ENCODE measurements around the gene KIFC3.

KIFC3 gene

DNA sequence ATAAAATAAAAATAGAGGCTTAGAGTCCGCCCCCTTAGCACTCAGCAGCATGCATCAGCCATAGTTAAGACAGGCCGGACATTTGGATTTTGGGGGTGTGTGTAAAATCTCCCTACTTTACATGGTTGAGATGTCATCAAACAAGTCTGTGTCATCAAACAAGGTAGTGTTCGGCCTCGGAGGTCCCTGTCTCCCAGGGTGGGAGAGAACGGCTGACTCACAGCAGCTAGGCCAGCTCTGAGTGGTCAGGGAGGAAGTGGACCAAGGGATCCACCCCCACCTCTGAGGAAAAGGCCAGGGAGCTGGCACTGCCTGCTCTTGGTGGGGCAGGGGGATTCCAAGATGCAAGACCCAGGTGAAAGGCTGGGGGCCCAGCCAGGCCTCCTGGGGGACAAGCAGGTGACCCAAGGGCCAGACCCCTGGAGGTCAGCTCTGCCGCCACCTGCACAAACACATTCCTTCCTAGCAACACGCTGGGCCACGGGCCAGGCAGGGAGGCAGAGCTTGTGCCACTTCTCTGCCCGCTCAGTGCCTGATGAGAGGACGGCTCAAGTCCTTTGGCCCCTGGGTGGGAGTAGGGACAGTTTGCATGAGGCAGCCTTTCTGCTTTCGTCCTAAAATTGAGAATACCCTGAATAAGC is 28.5 kb downstream of the KIFC3 start:
- Histone ChIP-seq H3K4me3 (ENCODE audit: extremely low read depth, insufficient read depth, low read length, poor library complexity, severe bottlenecking) (no peak overlapping the region), H3K4me1 (ENCODE audit: control insufficient read depth, insufficient read depth, low read length, poor library complexity, severe bottlenecking) (peaks cover 19% of the 10 kb centered on the region), H3K36me3 (ENCODE audit: control insufficient read depth, insufficient read depth, low read length) (peaks cover 65% of the 10 kb centered on the region), H3K27ac (ENCODE audit: low read depth, low read length, severe bottlenecking) (no peak overlapping the region), H3K9me3 (ENCODE audit: control insufficient read depth, low read length) (no peaks in the 10 kb centered on the region)
- 92 to 93% methylated on average over 7 to 9 of the region's 11 CpGs for WGBS, 2 experiments (ENCODE audit: insufficient coverage in 2 of 2)

DNA sequence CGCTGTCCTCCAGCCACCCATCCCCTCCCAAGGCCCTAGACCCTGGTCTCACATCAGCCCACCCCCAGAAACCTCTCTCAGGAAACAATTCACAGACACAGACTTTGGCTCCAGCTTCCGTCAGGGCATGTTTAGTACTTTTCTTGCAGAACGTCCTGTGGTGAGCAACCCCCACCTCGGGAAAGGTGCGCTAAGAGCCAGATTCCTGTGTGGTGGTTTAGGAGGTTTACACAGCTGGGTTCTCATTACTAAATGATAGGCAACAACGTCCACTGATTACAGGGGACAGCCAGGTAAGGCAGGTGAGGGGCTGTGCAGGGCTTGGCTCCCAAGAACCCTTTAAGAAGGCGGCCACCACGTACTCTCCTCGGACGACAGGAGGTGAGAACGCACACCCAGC is 29.3 kb downstream of the KIFC3 start:
- H3K27ac ChIP-seq (ENCODE audit: low read depth, low read length, severe bottlenecking): no peak overlapping the region
- H3K4me1 ChIP-seq (ENCODE audit: control insufficient read depth, insufficient read depth, low read length, poor library complexity, severe bottlenecking): peaks cover 19% of the 10 kb centered on the region
- no peak overlapping the region for H3K4me3 ChIP-seq (ENCODE audit: extremely low read depth, insufficient read depth, low read length, poor library complexity, severe bottlenecking)
- H3K9me3 ChIP-seq (ENCODE audit: control insufficient read depth, low read length): no peaks in the 10 kb centered on the region
- 88 to 96% methylated on average over 8 to 11 of the region's 11 CpGs for WGBS, 2 experiments (ENCODE audit: insufficient coverage in 2 of 2)
- peaks cover 65% of the 10 kb centered on the region for H3K36me3 ChIP-seq (ENCODE audit: control insufficient read depth, insufficient read depth, low read length)

DNA sequence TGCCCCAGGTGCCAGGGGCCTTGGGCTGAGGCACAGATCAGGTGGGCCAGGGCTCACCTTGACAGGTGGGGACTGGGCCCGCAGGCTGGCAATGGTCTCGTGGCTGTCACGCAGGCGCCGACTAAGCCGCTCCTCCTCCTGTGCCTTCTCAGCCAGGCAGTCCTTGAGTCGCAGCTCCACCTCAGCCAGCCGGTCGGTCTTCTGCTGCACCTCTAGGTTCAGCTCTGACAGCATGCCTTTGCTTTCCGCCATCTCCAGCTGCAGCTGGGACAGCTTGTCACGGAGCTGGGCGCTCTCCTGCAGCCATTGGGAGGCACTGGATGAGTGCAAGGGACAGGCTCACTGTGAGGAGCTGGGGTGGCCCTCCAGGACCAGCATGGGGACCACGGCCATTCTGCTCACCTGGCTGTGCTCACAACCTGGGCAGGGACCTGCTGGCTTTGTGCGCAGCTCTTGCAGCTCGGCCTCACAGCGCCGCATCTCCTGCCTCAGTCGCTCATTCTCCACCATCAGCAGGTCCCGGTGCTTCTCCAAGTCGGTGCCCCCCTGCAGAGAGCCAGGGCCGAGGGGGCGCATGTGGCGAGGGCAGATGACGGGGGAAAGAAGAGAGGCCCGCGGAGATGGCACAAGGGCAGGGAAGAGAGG is 31.0 kb downstream of the KIFC3 start:
- H3K4me1 ChIP-seq (ENCODE audit: control insufficient read depth, insufficient read depth, low read length, poor library complexity, severe bottlenecking): peaks cover 19% of the 10 kb centered on the region
- H3K9me3 ChIP-seq (ENCODE audit: control insufficient read depth, low read length): no peaks in the 10 kb centered on the region
- WGBS, 2 experiments (ENCODE audit: insufficient coverage in 2 of 2): 96% methylated on average over 23 to 25 of the region's 26 CpGs
- no peak overlapping the region for H3K4me3 ChIP-seq (ENCODE audit: extremely low read depth, insufficient read depth, low read length, poor library complexity, severe bottlenecking)
- H3K27ac ChIP-seq (ENCODE audit: low read depth, low read length, severe bottlenecking): no peak overlapping the region
- peaks cover 71% of the 10 kb centered on the region for H3K36me3 ChIP-seq (ENCODE audit: control insufficient read depth, insufficient read depth, low read length)

DNA sequence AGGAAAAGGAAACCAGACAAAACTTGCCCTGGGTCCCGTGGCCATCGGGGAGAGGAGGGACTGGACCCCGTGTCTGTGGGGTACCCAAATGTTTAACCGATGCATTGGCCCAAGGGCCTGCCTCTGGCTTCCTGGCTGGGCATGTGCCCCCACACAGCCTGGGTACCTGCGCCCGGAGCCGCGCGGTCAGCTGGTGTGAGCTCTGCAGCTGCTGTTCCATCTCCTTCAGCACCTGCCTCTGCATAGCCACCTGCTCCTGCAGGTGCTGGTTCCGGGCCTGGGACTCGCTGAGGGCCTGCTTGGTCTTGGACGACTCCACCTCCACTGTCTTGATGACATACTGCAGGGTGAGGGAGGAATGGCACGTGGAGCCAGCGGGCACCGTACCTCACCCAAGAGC is 31.9 kb downstream of the KIFC3 start:
- H3K27ac ChIP-seq (ENCODE audit: low read depth, low read length, severe bottlenecking): no peak overlapping the region
- 95 to 98% methylated on average over 9 to 13 of the region's 15 CpGs for WGBS, 2 experiments (ENCODE audit: insufficient coverage in 2 of 2)
- no peaks in the 10 kb centered on the region for H3K9me3 ChIP-seq (ENCODE audit: control insufficient read depth, low read length)
- no peak overlapping the region for H3K4me3 ChIP-seq (ENCODE audit: extremely low read depth, insufficient read depth, low read length, poor library complexity, severe bottlenecking)
- H3K36me3 ChIP-seq (ENCODE audit: control insufficient read depth, insufficient read depth, low read length): peaks cover 79% of the 10 kb centered on the region
- peaks cover 12% of the 10 kb centered on the region for H3K4me1 ChIP-seq (ENCODE audit: control insufficient read depth, insufficient read depth, low read length, poor library complexity, severe bottlenecking)

DNA sequence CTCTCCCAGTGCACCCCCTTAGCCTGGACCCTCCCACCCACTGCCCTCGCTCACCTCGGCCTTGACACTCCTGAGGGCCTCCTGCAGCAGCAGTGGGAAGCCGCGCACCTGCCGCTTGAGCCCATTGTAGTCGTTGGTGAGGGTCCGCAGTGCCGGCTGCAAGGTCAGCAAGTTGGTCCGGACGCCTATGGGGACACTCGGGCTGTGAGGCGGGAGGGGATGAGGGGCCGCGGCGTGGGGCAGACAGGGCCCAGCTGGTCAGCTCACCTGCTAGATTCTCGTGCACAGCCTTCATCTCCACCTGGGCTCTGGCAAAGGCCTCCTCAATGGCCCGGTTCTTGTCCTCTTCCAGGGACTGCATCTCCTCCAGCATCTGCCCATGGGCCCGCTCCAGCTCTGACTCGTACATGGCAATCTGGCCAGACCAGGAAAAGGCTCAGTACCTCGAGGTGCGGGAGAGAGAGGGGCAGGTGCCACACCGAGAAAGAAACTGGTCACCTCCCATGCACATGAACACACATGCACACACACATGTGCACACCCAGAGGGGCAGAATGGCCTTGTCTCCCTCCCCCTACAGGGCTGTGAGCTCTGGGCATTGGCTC is 32.6 kb downstream of the KIFC3 start:
- WGBS, 2 experiments (ENCODE audit: insufficient coverage in 2 of 2): 96 to 97% methylated on average over 17 to 22 of the region's 22 CpGs
- no peak overlapping the region for H3K4me3 ChIP-seq (ENCODE audit: extremely low read depth, insufficient read depth, low read length, poor library complexity, severe bottlenecking)
- peaks cover 81% of the 10 kb centered on the region for H3K36me3 ChIP-seq (ENCODE audit: control insufficient read depth, insufficient read depth, low read length)
- H3K9me3 ChIP-seq (ENCODE audit: control insufficient read depth, low read length): no peaks in the 10 kb centered on the region
- peaks cover 5% of the 10 kb centered on the region for H3K4me1 ChIP-seq (ENCODE audit: control insufficient read depth, insufficient read depth, low read length, poor library complexity, severe bottlenecking)
- no peak overlapping the region for H3K27ac ChIP-seq (ENCODE audit: low read depth, low read length, severe bottlenecking)

DNA sequence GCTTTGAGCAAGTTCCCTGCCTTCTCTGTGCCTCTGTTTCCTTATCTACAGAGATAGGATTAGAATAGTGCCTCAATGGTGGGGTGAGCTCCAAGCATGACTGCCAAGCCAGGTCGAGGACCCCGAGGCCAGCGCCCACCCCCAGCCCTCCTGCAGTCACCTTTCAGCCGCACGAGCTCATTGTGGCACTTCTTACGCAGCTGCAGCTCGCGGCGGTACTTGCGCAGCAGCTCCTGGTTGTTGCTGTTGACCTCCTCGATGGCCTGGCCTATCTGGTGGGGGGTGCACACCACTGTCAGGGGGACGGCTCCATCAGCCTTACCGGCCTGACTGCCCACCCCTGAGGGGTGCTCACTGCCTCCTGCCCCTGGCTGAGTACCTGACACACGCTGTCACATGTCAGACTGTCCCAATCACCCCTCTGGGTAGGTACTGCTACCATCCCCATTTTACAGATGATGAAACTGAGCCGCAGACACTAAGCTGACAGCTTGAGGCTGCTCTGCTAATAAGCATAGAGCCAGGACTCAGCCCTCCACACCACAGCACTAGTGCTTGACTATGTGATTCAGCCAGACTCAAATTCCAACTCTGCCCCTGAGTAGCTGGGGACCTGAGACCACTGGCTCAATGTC is 35.5 kb downstream of the KIFC3 start:
- peaks cover 4% of the 10 kb centered on the region for H3K4me1 ChIP-seq (ENCODE audit: control insufficient read depth, insufficient read depth, low read length, poor library complexity, severe bottlenecking)
- H3K27ac ChIP-seq (ENCODE audit: low read depth, low read length, severe bottlenecking): no peak overlapping the region
- no peak overlapping the region for H3K4me3 ChIP-seq (ENCODE audit: extremely low read depth, insufficient read depth, low read length, poor library complexity, severe bottlenecking)
- 92 to 96% methylated on average over 15 of the region's 15 CpGs for WGBS, 2 experiments (ENCODE audit: insufficient coverage in 2 of 2)
- H3K36me3 ChIP-seq (ENCODE audit: control insufficient read depth, insufficient read depth, low read length): peaks cover 84% of the 10 kb centered on the region
- no peaks in the 10 kb centered on the region for H3K9me3 ChIP-seq (ENCODE audit: control insufficient read depth, low read length)

DNA sequence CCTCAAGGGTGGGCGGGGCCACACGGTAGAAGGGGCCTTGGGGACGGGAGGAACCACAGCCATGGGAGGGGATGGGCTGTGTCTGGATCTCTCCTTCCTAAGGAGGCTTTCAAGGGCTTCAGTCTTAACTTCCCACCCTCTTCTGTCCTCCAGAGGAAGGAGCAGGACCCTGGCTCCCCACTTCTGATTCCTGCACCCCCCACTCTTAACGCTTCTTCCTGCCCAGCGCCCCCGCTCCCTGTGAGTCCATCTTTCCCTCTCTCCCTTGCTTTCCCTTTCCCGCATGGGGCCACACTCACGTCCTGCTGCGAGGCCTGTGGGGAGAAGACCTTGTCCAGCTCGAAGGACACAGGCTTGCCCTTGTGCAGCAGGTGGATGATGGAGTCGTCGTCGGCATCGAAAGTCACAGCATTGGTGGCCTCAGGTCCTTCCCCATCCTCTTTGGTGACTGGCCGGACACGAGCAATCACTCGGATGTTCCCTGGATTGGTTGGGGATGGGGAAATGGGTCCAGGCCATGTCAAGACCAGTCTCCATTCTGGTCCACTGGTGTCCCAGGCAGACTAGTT is 37.0 kb downstream of the KIFC3 start:
- H3K27ac ChIP-seq (ENCODE audit: low read depth, low read length, severe bottlenecking): no peak overlapping the region
- H3K9me3 ChIP-seq (ENCODE audit: control insufficient read depth, low read length): no peaks in the 10 kb centered on the region
- no peak overlapping the region for H3K4me3 ChIP-seq (ENCODE audit: extremely low read depth, insufficient read depth, low read length, poor library complexity, severe bottlenecking)
- H3K36me3 ChIP-seq (ENCODE audit: control insufficient read depth, insufficient read depth, low read length): peaks cover 82% of the 10 kb centered on the region
- peaks cover 4% of the 10 kb centered on the region for H3K4me1 ChIP-seq (ENCODE audit: control insufficient read depth, insufficient read depth, low read length, poor library complexity, severe bottlenecking)
- 95 to 96% methylated on average over 9 to 12 of the region's 17 CpGs for WGBS, 2 experiments (ENCODE audit: insufficient coverage in 2 of 2)

DNA sequence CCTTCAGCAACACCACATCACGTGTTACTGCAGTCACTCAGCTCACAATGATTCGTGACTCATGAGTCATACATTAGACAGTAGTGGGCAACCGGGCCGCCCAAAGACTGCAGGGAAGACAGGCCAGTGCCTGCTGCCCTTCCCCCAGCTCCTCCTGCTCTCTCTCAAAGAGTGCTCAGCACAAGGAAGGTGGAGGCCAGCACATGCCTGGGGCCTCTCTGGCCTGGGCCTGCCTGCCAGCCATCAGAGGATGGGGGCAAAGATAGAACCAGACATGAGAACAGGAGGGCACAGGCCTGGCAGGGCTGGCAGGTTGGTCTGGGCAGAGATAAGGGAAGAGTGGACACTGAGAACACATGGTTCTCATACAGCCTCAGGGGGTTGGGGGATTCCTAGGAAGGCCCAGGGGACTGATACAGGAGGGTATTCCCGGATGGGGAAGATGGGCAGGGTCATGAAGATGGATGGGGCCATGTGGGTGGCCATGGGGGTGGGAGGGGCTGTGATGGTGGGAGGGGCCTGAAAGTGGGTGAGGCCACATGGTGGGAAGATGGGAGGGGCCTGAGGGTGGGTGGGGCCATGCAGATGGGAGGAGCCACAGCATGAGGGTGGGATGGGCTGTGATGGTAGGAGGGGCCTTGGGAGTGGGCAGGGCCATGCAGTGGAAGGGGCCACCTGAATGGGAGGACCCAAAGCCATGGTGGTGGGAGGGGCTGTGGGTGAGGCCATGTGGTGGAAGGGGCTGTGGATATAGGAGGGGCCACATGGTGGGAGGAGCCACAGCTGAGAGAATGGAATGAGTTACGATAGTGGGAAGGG is 37.7 kb downstream of the KIFC3 start:
- no peaks in the 10 kb centered on the region for H3K9me3 ChIP-seq (ENCODE audit: control insufficient read depth, low read length)
- no peak overlapping the region for H3K4me3 ChIP-seq (ENCODE audit: extremely low read depth, insufficient read depth, low read length, poor library complexity, severe bottlenecking)
- WGBS, 2 experiments (ENCODE audit: insufficient coverage in 2 of 2): 73 to 77% methylated on average over 3 to 6 of the region's 6 CpGs
- peaks cover 4% of the 10 kb centered on the region for H3K4me1 ChIP-seq (ENCODE audit: control insufficient read depth, insufficient read depth, low read length, poor library complexity, severe bottlenecking)
- H3K27ac ChIP-seq (ENCODE audit: low read depth, low read length, severe bottlenecking): peak overlapping the region; percentile 77
- peaks cover 81% of the 10 kb centered on the region for H3K36me3 ChIP-seq (ENCODE audit: control insufficient read depth, insufficient read depth, low read length)

DNA sequence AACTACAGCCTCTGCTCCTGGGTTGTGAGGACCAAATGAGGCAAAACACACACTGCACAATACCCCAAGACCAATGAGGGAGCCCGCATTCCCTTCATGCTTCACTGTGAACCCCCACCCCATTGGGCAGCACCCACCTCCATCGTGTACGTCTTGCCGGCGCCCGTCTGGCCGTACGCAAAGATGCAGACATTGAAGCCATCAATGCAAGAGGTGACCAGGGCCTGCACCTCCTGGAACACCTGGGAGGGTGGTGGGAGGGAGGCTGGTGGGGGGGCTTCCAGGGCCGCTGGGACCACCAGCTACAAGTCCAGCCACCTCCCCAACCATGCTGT is 38.3 kb downstream of the KIFC3 start:
- peaks cover 79% of the 10 kb centered on the region for H3K36me3 ChIP-seq (ENCODE audit: control insufficient read depth, insufficient read depth, low read length)
- H3K27ac ChIP-seq (ENCODE audit: low read depth, low read length, severe bottlenecking): no peak overlapping the region
- WGBS, 2 experiments (ENCODE audit: insufficient coverage in 2 of 2): 93 to 100% methylated on average over 3 to 4 of the region's 9 CpGs

DNA sequence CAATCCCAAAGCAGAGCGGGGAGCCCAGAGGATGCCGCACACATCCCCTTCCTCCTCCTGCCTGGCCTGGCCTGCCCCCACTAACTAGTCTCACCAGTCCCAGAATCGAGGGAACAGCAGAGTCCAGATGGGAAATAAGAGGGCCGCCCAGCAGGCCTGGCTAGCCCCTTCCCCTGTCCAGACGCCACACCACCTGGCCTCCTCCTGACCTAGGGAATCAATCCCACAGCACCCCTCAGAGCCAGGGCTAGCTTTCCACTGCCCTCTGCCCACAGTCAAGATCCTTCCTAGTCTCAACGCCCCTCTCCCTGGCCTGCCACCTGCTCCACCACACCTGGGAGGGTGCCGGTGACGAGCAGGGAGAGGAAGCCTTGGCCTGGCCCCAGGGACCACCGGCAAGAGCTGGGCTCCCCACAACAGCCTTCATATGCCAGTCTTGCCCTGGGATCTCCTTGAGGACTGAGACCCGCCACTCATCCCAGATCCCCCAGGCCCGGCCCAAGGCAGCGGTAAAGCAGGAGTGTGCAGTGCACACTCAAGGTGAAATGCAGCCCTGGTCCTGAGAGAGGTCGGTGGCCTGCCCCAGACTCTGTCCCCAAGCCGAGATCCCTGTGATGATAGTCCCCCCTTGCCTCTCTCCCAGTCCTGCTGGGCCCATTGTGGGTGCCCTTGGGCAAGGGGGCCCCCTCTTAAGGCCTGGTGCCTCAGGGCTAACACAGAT is 38.8 kb downstream of the KIFC3 start:
- H3K27ac ChIP-seq (ENCODE audit: low read depth, low read length, severe bottlenecking): no peak overlapping the region
- WGBS, 2 experiments (ENCODE audit: insufficient coverage in 2 of 2): 94 to 96% methylated on average over 12 of the region's 14 CpGs
- H3K4me3 ChIP-seq (ENCODE audit: extremely low read depth, insufficient read depth, low read length, poor library complexity, severe bottlenecking): no peak overlapping the region
- no peaks in the 10 kb centered on the region for H3K9me3 ChIP-seq (ENCODE audit: control insufficient read depth, low read length)
- peaks cover 77% of the 10 kb centered on the region for H3K36me3 ChIP-seq (ENCODE audit: control insufficient read depth, insufficient read depth, low read length)
- peaks cover 9% of the 10 kb centered on the region for H3K4me1 ChIP-seq (ENCODE audit: control insufficient read depth, insufficient read depth, low read length, poor library complexity, severe bottlenecking)

More for the DNA sequence above, 38.3 kb downstream of the KIFC3 start:
- Histone ChIP-seq H3K4me1 (ENCODE audit: control insufficient read depth, insufficient read depth, low read length, poor library complexity, severe bottlenecking) (peaks cover 4% of the 10 kb centered on the region), H3K4me3 (ENCODE audit: extremely low read depth, insufficient read depth, low read length, poor library complexity, severe bottlenecking) (no peak overlapping the region), H3K9me3 (ENCODE audit: control insufficient read depth, low read length) (no peaks in the 10 kb centered on the region)

Measured in mesodermal cell (in vitro differentiated cells).